Cardiac fibroblast (primary cell): ENCODE results near the gene PRSS57.
"Not testable (repeated sequence)": the region's sequence is repeated elsewhere in the genome, so short reads cannot be mapped to it uniquely, and the experiment has no call there.

Experiments
- DNase-seq, 2 donors: peaks; one replicate each; pipeline versions ENCODE4 v3.0.0 to v3.0.0-alpha.2; 2010; ENCODE audit warnings: low read depth in 2 of 2
- H3K4me3 ChIP-seq, 2 donors: replicated peaks in 1 of 2; 1 replicate in 1 of 2; 2 replicates in 1 of 2; pipeline ENCODE4 v1.5.1; 2011; ENCODE audit warnings: low read depth in 2 of 2, low read length in 2 of 2, mild to moderate bottlenecking in 2 of 2, moderate library complexity in 1 of 2
- TF ChIP-seq, protein P1 (sequence below): IDR thresholded peaks from one replicate; pipeline ENCODE4 v1.5.1; 2011; ENCODE audit warnings: low read depth, mild to moderate bottlenecking, low read length, inconsistent platforms

Gene PRSS57

DNA sequence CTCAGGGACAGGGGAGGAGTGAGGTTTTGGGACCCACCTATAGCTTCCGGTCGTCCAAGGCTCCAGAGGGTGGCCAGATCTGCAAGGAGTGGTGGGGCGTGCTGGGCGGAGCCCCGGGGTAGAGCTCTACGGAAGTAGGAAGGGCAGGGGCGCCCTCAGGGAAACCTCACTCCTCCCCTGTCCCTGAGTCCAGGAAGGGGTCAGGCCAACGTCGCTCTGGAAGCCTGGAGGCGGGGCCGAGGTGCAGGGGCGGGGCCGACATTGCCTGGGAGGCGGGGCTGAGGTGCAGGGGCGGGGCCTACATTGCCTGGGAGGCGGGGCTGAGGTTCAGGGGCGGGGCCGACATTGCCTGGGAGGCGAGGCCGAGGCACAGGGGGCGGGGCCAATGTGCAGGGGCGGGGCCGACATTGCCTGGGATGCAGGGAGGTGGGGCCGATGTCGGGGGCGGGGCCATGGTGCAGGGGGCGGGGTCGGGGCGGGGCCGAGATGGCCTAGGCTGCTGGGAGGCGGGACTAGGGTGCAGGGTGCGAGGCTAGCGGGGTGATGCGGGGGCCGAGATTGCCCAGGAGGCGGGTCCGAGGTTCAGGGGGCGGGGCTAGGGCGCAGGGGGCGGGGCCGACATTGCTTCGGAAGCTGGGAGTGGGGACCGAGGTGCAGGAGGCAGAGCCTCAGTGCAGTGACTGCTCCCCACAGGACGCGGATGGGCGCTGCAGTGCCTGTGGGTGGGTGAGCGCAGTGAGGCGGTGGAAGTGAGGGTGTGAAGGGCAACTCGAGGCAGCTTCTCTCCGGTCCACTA, 8.6 kb upstream of the PRSS57 start:
- DNase-seq = peak; percentile 51 to 82
- TF ChIP-seq, protein P1, sequence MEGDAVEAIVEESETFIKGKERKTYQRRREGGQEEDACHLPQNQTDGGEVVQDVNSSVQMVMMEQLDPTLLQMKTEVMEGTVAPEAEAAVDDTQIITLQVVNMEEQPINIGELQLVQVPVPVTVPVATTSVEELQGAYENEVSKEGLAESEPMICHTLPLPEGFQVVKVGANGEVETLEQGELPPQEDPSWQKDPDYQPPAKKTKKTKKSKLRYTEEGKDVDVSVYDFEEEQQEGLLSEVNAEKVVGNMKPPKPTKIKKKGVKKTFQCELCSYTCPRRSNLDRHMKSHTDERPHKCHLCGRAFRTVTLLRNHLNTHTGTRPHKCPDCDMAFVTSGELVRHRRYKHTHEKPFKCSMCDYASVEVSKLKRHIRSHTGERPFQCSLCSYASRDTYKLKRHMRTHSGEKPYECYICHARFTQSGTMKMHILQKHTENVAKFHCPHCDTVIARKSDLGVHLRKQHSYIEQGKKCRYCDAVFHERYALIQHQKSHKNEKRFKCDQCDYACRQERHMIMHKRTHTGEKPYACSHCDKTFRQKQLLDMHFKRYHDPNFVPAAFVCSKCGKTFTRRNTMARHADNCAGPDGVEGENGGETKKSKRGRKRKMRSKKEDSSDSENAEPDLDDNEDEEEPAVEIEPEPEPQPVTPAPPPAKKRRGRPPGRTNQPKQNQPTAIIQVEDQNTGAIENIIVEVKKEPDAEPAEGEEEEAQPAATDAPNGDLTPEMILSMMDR = no peak
- H3K4me3 ChIP-seq = peak overlapping the region in 1 of 2 donors; percentile 8

DNA sequence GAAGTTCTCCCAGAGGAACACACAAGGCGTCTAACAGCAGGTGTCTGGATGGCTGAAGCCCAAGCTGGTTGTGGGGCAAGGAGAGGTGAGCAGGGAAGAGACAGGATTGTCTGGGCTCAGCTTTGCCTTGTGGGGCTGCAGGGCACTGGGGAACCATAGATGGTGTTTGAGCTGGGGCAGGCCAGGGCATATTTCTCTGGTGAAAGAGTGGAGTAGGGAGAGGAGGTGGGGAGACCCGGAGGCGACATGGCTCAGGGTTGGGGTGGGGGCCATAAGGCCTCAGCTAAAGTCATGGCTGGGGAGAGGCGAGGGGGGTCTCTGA, 8.0 kb upstream of the PRSS57 start:
- peak overlapping the region in 1 of 2 donors; percentile 8 for H3K4me3 ChIP-seq
- DNase-seq = no peak
- TF ChIP-seq, protein P1 = no peak

DNA sequence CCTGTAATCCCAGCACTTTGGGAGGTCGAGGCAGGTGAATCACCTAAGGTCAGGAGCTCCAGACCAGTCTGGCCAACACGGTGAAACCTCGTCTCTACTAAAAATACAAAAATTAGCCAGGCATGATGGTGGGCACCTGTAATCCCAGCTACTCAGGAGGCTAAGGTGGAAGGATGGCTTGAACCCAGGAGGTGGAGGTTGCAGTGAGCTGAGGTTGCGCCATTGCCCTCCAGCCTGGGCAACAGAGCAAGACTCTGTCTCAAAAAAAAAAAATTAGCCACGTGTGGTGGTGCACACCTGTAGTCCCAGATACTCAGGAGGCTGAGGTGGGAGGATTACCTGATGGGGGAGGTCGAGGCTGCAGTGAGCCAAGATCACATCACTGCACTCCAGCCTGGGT, 7.6 kb upstream of the PRSS57 start:
- not testable (repeated sequence) for H3K4me3 ChIP-seq

DNA sequence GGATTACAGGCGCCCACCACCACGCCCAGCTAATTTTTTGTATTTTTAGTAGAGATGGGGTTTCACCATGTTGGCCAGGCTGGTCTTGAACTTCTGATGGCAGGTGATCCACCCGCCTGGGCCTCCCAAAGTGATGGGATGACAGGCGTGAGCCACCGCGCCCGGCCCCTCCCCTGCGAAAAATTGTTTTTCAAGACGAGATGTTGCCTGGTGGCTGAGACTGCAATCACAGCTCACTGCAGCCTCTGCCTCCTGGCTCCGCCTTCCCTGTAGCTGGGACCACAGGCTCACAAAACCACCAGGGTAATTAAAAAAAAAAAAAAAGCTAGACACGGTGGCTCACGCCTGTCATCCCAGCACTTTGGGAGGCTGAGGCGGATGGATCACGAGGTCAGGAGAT, 4.6 kb upstream of the PRSS57 start:
- H3K4me3 ChIP-seq, DNase-seq: not testable (repeated sequence)

More for the DNA sequence above, 7.6 kb upstream of the PRSS57 start:
- DNase-seq = not testable (repeated sequence)

DNA sequence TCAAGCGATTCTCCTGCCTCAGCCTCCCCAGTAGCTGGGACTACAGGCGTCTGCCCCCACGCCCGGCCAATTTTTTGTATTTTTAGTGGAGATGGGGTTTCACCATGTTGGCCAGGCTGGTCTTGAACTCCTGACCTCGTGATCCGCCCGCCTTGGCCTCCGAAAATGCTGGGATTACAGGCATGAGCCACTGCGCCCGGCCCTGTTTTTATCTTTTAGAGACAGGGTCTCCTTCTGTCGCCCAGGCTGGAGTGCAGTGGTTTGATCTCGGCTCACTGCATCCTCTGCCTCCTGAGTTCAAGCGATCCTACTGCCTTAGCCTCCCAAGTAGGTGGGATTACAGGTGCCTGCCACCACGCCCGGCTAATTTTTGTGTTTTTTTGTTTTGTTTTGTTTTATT, 3.3 kb upstream of the PRSS57 start:
- not testable (repeated sequence) for H3K4me3 ChIP-seq, DNase-seq

DNA sequence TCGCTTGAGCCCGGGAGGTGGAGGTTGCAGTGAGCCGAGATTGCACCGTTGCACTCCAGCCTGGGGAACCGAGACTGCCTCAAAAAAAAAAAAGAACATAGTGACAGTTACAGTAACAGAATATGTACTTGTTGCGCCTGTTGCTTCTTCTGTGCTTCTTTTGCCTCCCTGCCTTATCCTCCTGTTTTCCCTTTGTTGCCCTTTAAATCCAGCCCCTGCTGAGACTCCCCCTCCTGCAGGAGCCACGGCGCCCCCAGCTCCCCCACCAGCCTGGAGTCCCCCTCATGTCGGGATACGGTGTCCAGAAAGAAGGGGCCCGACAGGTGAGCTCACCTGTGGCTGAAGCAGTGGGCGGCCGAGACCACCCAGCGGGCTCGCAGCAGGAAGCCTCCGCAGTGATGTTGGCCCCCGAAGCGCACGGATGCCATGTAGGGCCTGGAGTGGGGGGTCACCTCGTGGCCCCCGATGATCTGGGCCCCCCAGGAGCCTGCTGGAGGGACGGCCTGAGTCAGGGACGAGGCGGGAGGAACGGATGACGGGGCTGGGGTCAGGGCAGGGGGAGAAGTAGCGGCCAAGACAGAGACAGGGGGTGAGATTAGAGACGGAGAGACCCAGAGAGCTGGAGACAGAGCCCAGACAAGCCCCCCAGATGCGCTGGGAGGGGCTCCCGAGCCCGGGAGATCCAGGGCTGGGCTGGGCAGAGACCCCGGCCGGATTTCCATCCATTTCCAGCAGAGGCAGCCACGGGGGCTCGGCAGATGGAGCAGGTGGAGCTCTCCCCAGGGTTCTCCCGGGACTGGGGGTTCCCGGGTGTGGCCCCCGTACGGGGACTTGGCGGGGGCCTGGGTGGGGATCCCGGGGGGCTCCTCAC, 536 bp downstream of the PRSS57 start:
- H3K4me3 ChIP-seq = no peak overlapping the region
- TF ChIP-seq, protein P1 = no peak
- no peak for DNase-seq

GRCh38 chr19:690203-690602, 5.0 kb downstream of the PRSS57 start:
- DNase-seq = no peak
- H3K4me3 ChIP-seq = no peak overlapping the region
- TF ChIP-seq, protein P1 = no peak

- TF ChIP-seq, protein P1 = no peak
- no peak overlapping the region for H3K4me3 ChIP-seq
- no peak for DNase-seq
Measured at GRCh38 chr19:688992-689391, 6.3 kb downstream of the PRSS57 start.
